Heart left ventricle (tissue), 16 donors: ENCODE measurements around the gene ABCC4. TPM values are rescaled to one million over a fixed set of nuclear protein-coding genes. Genes with fewer than 3 reads are reported as not detected.

Experiments
- ATAC-seq, 4 donors: fragments of 200-7000 bp; cut with Tn5 transposase; one replicate each; pipeline ENCODE4 v1.9.1; 2020 to 2022; ENCODE audit warnings: moderate library complexity in 4 of 4, mild to moderate bottlenecking in 3 of 4, moderate number of reproducible peaks in 1 of 4
- DNase-seq, 5 donors: peaks; one replicate each; pipeline ENCODE4 v3.0.0-alpha.2; 2020
- H3K27ac ChIP-seq, 12 donors: fragments of 200-600 bp; sonication (generic) in 4 of 12; one replicate each; pipeline versions ENCODE4 v1.5.0 to v1.8.0; 2016 to 2022; ENCODE audit warnings: mild to moderate bottlenecking in 2 of 12
- H3K27me3 ChIP-seq, 9 donors: fragments of 200-600 bp; sonication (generic) in 2 of 9; one replicate each; pipeline versions ENCODE4 v1.5.1 to v1.8.0; 2016 to 2022; ENCODE audit warnings: mild to moderate bottlenecking in 3 of 9
- H3K36me3 ChIP-seq, 9 donors: fragments of 200-600 bp; sonication (generic) in 2 of 9; one replicate each; pipeline versions ENCODE4 v1.5.0 to v1.8.0; 2018 to 2022; ENCODE audit warnings: mild to moderate bottlenecking in 2 of 9
- H3K4me1 ChIP-seq, 12 donors: fragments of 200-600 bp; sonication (generic) in 4 of 12; one replicate each; pipeline versions ENCODE4 v1.5.0 to v1.8.0; 2016 to 2022; ENCODE audit warnings: mild to moderate bottlenecking in 3 of 12
- H3K4me3 ChIP-seq, 12 donors: fragments of 200-600 bp; sonication (generic) in 4 of 12; one replicate each; pipeline versions ENCODE4 v1.5.0 to v1.8.0; 2017 to 2022; ENCODE audit warnings: mild to moderate bottlenecking in 9 of 12, moderate library complexity in 4 of 12
- H3K9me3 ChIP-seq, 12 donors: fragments of 200-600 bp; sonication (generic) in 4 of 12; one replicate each; pipeline versions ENCODE4 v1.5.0 to v1.8.0; 2016 to 2022; ENCODE audit warnings: mild to moderate bottlenecking in 1 of 12
- CTCF ChIP-seq, 12 donors: fragments of 200-600 bp; sonication (generic) in 4 of 12; IDR thresholded peaks; one replicate each; pipeline versions ENCODE4 v1.5.0 to v1.8.0; 2018 to 2022; ENCODE audit warnings: antibody characterized with exemption in 12 of 12, mild to moderate bottlenecking in 5 of 12
- POLR2A ChIP-seq, 2 donors: fragments of 450-650 bp; IDR thresholded peaks; one replicate each; pipeline ENCODE4 v1.6.1; 2017; ENCODE audit warnings: antibody characterized with exemption in 2 of 2, mild to moderate bottlenecking in 2 of 2, moderate library complexity in 2 of 2
- WGBS, 4 donors: extraction: QIAGEN DNeasy Blood & Tissue Kit in 2 of 4; methylation state at CpG; one replicate each; pipeline versions ENCODE4 v1.1.5 to v1.1.7; 2013 to 2018; 5-methylcytosine and 5-hydroxymethylcytosine counted together
- intact Hi-C, 10 donors: fragments of 100-400 bp; cut with DNase I; formaldehyde crosslinking; loops; one replicate each; pipeline versions ENCODE4 v1.11.1 to v1.14.2; 2022
- polyA plus RNA-seq, 2 donors: library from polyadenylated mRNA; stranded (reverse); fragments of 200-250 nt; gene quantifications; one replicate each; pipeline ENCODE4 v1.2.3, GENCODE V29; 2013
- total RNA-seq, 9 donors: library from RNA; depleted of rRNA in 2 of 9; stranded (reverse); fragments of >200 nt in 2 of 9; fragmentation: NEBNext Ultra II Directional in 3 of 9; extraction: Animal tissue kit (Norgen Biotek cat#: 25700) in 3 of 9; gene quantifications; one replicate each; pipeline versions ENCODE4 v1.1.0 to v1.2.4, GENCODE V29; 2016 to 2023
- donor health status: ischemic (EF 13 %, LVEDD 7.1; RV severe dilation, severe dysfunction).
- donor health status: healthy with polysubstance abuse.
- donor health status: DM: no; HTN: yes; CAD: no.
- donor health status: DM: no; HTN: no; CAD: no.
- donor health status: ischemic (EF 25% LVEDD 6.9; RV normal size, moderate dysfunction).
- donor health status: ischemic (EF 25% LVEDD 5.7; RV mildly dilated, moderate dysfunction).
- donor health status: healthy.
- donor health status: DM: yes; HTN: yes; CAD: no.
- donor health status: ischemic (EF 35%, LVEDD 5.7; RV mildly dilated, moderate dysfunction).
- donor health status: nonischemic (EF 11% LVEDD 7.7; RV severe dilation, severe dysfunction).
- donor health status: DM: yes; HTN: yes; CAD: no.
- donor health status: PGD.
- donor health status: ischemic (EF 29% LVEDD 5.4; RV normal size, mild dysfunction).
- donor health status: nonischemic (EF 23%, LVEDD 6.1; RV moderate dilation, normal function).

Gene ABCC4
- total and polyA plus RNA-seq, 11 donors: 0.69 to 9.0 (median 5.3) TPM

GRCh38 chr13:95123726-95124125, 177.5 kb downstream of the ABCC4 start:
- Histone ChIP-seq H3K4me1 (no peaks in the 10 kb centered on the region), H3K36me3 (no peaks in the 10 kb centered on the region), H3K4me3 (no peak overlapping the region), H3K27ac (no peak overlapping the region), H3K27me3 (no peaks in the 10 kb centered on the region), H3K9me3 (no peaks in the 10 kb centered on the region)
- intact Hi-C loops: no loop called here
- no peak for ATAC-seq
- no peak for TF ChIP-seq CTCF (IDR thresholded peaks at IDR 0.05)
- TF ChIP-seq POLR2A (IDR thresholded peaks at IDR 0.05): no peak
- 80 to 90% (median 81%) methylated on average over 7 of the region's 7 CpGs for WGBS, 4 donors
- DNase-seq: no peak

GRCh38 chr13:95122063-95122462, 179.2 kb downstream of the ABCC4 start:
- Histone ChIP-seq H3K36me3 (no peaks in the 10 kb centered on the region), H3K27ac (no peak overlapping the region), H3K27me3 (no peaks in the 10 kb centered on the region), H3K9me3 (no peaks in the 10 kb centered on the region), H3K4me1 (no peaks in the 10 kb centered on the region), H3K4me3 (no peak overlapping the region)
- 81 to 86% (median 84%) methylated on average over 4 of the region's 4 CpGs for WGBS, 4 donors
- ATAC-seq (no peak), DNase-seq (no peak)
- TF ChIP-seq POLR2A (IDR thresholded peaks at IDR 0.05) (no peak), CTCF (IDR thresholded peaks at IDR 0.05) (no peak)
- intact Hi-C loops: no loop called here

- DNase-seq (no peak), ATAC-seq (no peak)
- no peak overlapping the region for H3K27ac ChIP-seq
- no peaks in the 10 kb centered on the region for H3K36me3 ChIP-seq
- H3K4me3 ChIP-seq: no peak overlapping the region
- no peaks in the 10 kb centered on the region for H3K4me1 ChIP-seq
- TF ChIP-seq POLR2A (IDR thresholded peaks at IDR 0.05): no peak
- intact Hi-C loops: no loop called here
- no peaks in the 10 kb centered on the region for H3K9me3 ChIP-seq
- 95 to 100% (median 99%) methylated on average over 1 of the region's 1 CpG for WGBS, 4 donors
- no peaks in the 10 kb centered on the region for H3K27me3 ChIP-seq
Measured at GRCh38 chr13:95121516-95121915, 179.7 kb downstream of the ABCC4 start.

- H3K4me1 ChIP-seq: no peaks in the 10 kb centered on the region
- ATAC-seq (no peak), DNase-seq (no peak)
- H3K27ac ChIP-seq: no peak overlapping the region
- H3K36me3 ChIP-seq: no peaks in the 10 kb centered on the region
- no peaks in the 10 kb centered on the region for H3K9me3 ChIP-seq
- no peak overlapping the region for H3K4me3 ChIP-seq
- intact Hi-C loops: no loop called here
- 95 to 97% (median 96%) methylated on average over 2 of the region's 2 CpGs for WGBS, 4 donors
- TF ChIP-seq CTCF (IDR thresholded peaks at IDR 0.05) (no peak), POLR2A (IDR thresholded peaks at IDR 0.05) (no peak)
- H3K27me3 ChIP-seq: no peaks in the 10 kb centered on the region
Measured at GRCh38 chr13:95120650-95121049, 180.6 kb downstream of the ABCC4 start.

GRCh38 chr13:95118541-95119324, 182.5 kb downstream of the ABCC4 start:
- Histone ChIP-seq H3K27me3 (no peaks in the 10 kb centered on the region), H3K9me3 (no peaks in the 10 kb centered on the region), H3K36me3 (no peaks in the 10 kb centered on the region), H3K4me1 (no peaks in the 10 kb centered on the region), H3K4me3 (no peak overlapping the region), H3K27ac (no peak overlapping the region)
- 76 to 82% (median 80%) methylated on average over 8 of the region's 8 CpGs for WGBS, 4 donors
- DNase-seq: no peak
- no peak for ATAC-seq
- intact Hi-C loops: no loop called here
- TF ChIP-seq POLR2A (IDR thresholded peaks at IDR 0.05): no peak
- no peak for TF ChIP-seq CTCF (IDR thresholded peaks at IDR 0.05)
